Activated CD4-positive, CD25-positive, alpha-beta regulatory T cell treated with anti-CD3 and anti-CD28 coated beads, Interleukin-2, amount 50 U/mL, for 24 hours (primary cell): ENCODE data around the gene CHCHD3.

Experiments
- ATAC-seq, 2 donors: fragments of 150-1000 bp; cut with Tn5 transposase; one replicate each; pipeline ENCODE4 v1.10.0; 2021; ENCODE audit warnings: mild to moderate bottlenecking in 1 of 2, moderate library complexity in 1 of 2

Gene CHCHD3

GRCh38 chr7:132800522-132800921 lies 281.4 kb downstream of the CHCHD3 start:
- no peak for ATAC-seq

- ATAC-seq = no peak
Measured at GRCh38 chr7:132799081-132799413, 282.8 kb downstream of the CHCHD3 start.

- ATAC-seq = no peak
Measured at GRCh38 chr7:132797152-132797551, 284.7 kb downstream of the CHCHD3 start.

GRCh38 chr7:132793474-132793873 lies 288.4 kb downstream of the CHCHD3 start:
- no peak for ATAC-seq

- ATAC-seq = no peak
Measured at GRCh38 chr7:132791036-132791435, 290.9 kb downstream of the CHCHD3 start.

GRCh38 chr7:132790104-132790503 lies 291.8 kb downstream of the CHCHD3 start:
- no peak for ATAC-seq

GRCh38 chr7:132789281-132789680 lies 292.6 kb downstream of the CHCHD3 start:
- no peak for ATAC-seq

GRCh38 chr7:132785870-132786269 lies 296.0 kb downstream of the CHCHD3 start:
- no peak for ATAC-seq

- no peak for ATAC-seq
Measured at GRCh38 chr7:132784406-132784805, 297.5 kb downstream of the CHCHD3 start.

GRCh38 chr7:132783824-132784223 lies 298.1 kb downstream of the CHCHD3 start:
- no peak for ATAC-seq

GRCh38 chr7:132782777-132783640 lies 298.9 kb downstream of the CHCHD3 start:
- ATAC-seq = no peak

GRCh38 chr7:132780822-132781221 lies 301.1 kb downstream of the CHCHD3 start:
- ATAC-seq = peak; percentile 9 to 42

GRCh38 chr7:132779164-132779563 lies 302.7 kb downstream of the CHCHD3 start:
- ATAC-seq = peak; percentile 15 to 52

GRCh38 chr7:132778761-132779160 lies 303.1 kb downstream of the CHCHD3 start:
- peak; percentile 30 to 37 for ATAC-seq

GRCh38 chr7:132777956-132778355 lies 303.9 kb downstream of the CHCHD3 start:
- no peak for ATAC-seq

GRCh38 chr7:132777414-132777813 lies 304.5 kb downstream of the CHCHD3 start:
- ATAC-seq = peak in 1 of 2 donors; percentile 32

GRCh38 chr7:132776048-132776620 lies 305.8 kb downstream of the CHCHD3 start:
- no peak for ATAC-seq

- ATAC-seq = peak; percentile 73 to 85
Measured at GRCh38 chr7:132773527-132773956, 308.3 kb downstream of the CHCHD3 start.

- ATAC-seq = peak; percentile 53 to 64
Measured at GRCh38 chr7:132771301-132771730, 310.6 kb downstream of the CHCHD3 start.

GRCh38 chr7:132770055-132770454 lies 311.8 kb downstream of the CHCHD3 start:
- ATAC-seq = no peak

GRCh38 chr7:132769280-132769679 lies 312.6 kb downstream of the CHCHD3 start:
- no peak for ATAC-seq

- ATAC-seq = no peak
Measured at GRCh38 chr7:132768099-132768498, 313.8 kb downstream of the CHCHD3 start.

GRCh38 chr7:132767378-132767777 lies 314.5 kb downstream of the CHCHD3 start:
- no peak for ATAC-seq

GRCh38 chr7:132766660-132767059 lies 315.2 kb downstream of the CHCHD3 start:
- ATAC-seq = no peak
